H1 (cell line): Measurements from ENCODE around the gene MVK. TPM values are rescaled to one million over a fixed set of nuclear protein-coding genes. Genes with fewer than 3 reads are reported as not detected.

Experiments
- SUZ12 ChIP-seq: fragments of 200-600 bp; sonication (generic); IDR thresholded peaks from 2 replicates; pipeline ENCODE4 v1.6.1; 2012; ENCODE audit warnings: mild to moderate bottlenecking, inconsistent platforms, low read length, moderate library complexity, mixed read lengths
- polyA plus RNA-seq, 7 experiments: library from polyadenylated mRNA; depleted of rRNA in 3 of 7; stranded (reverse) in 5 of 7; unstranded in 2 of 7; fragments of >200 nt in 5 of 7; fragments of 200-250 nt in 2 of 7; gene quantifications; 1 replicate in 5 of 7; 2 replicates in 1 of 7; 4 replicates in 1 of 7; pipeline versions ENCODE4 v1.2.1 to v1.2.3, GENCODE V29; 2011 to 2013; ENCODE audit warnings: missing spikeins in 2 of 7, mixed read lengths in 2 of 7
- total RNA-seq: library from RNA; stranded (reverse); fragmentation: NEBNext Ultra II Directional; extraction: Animal tissue kit (Norgen Biotek cat#: 25700); gene quantifications from 2 replicates; pipeline ENCODE4 v1.2.1, GENCODE V29; 2021

Gene MVK
- total and polyA plus RNA-seq, 2 of the 8 experiments (the other 6 are each of a cell fraction or from before 2014, with no cell fraction given): 15.7 to 20.9 TPM

- TF ChIP-seq SUZ12: no peak
These were observed 37.6 kb downstream of the MVK start (continued) for GRCh38 chr12:109611223-109611622.
